HL-60 (cell line): Measurements from ENCODE around the gene RASAL2.

Experiments used
- DNase-seq, 2 experiments: peaks; one replicate each; pipeline ENCODE4 v3.0.0-alpha.2; 2010 to 2020; ENCODE audit warnings: low read depth in 1 of 2, low spot score in 1 of 2
- H3K27ac ChIP-seq: fragments of 250-450 bp; sonication (Bioruptor Pico); replicated peaks from 2 replicates; pipeline ENCODE4 v1.5.1; 2020; ENCODE audit warnings: mild to moderate bottlenecking, moderate library complexity
- H3K27me3 ChIP-seq: fragments of 250-450 bp; sonication (Bioruptor Pico); 2 replicates; pipeline ENCODE4 v1.5.1; 2021; ENCODE audit warnings: mild to moderate bottlenecking, moderate library complexity; ENCODE audit not compliant: insufficient read depth, poor library complexity, severe bottlenecking
- H3K4me3 ChIP-seq: replicated peaks from 2 replicates; pipeline ENCODE4 v1.5.1; 2011; ENCODE audit warnings: mild to moderate bottlenecking, control low read depth, low read length; ENCODE audit not compliant: insufficient read depth
- CTCF ChIP-seq: IDR thresholded peaks from one replicate; pipeline ENCODE4 v1.5.1; 2011; ENCODE audit warnings: low read length, control low read depth, inconsistent platforms; ENCODE audit not compliant: insufficient read depth
- GABPA ChIP-seq: IDR thresholded peaks from 2 replicates; pipeline ENCODE4 v1.6.1; 2012; ENCODE audit warnings: low read depth
- POLR2AphosphoS5 ChIP-seq: IDR thresholded peaks from 2 replicates; pipeline ENCODE4 v1.6.1; 2012; ENCODE audit warnings: low read depth
- SPI1 ChIP-seq: IDR thresholded peaks from 2 replicates; pipeline ENCODE4 v1.6.1; 2012; ENCODE audit warnings: low read depth, mild to moderate bottlenecking, borderline replicate concordance
- TF ChIP-seq, protein P1 (sequence below): IDR thresholded peaks from 2 replicates; pipeline ENCODE4 v1.6.1; 2012; ENCODE audit warnings: low read depth; ENCODE audit not compliant: insufficient replicate concordance

Gene RASAL2

GRCh38 chr1:178477841-178478240 is 383.9 kb downstream of the RASAL2 start:
- TF ChIP-seq, protein P1, sequence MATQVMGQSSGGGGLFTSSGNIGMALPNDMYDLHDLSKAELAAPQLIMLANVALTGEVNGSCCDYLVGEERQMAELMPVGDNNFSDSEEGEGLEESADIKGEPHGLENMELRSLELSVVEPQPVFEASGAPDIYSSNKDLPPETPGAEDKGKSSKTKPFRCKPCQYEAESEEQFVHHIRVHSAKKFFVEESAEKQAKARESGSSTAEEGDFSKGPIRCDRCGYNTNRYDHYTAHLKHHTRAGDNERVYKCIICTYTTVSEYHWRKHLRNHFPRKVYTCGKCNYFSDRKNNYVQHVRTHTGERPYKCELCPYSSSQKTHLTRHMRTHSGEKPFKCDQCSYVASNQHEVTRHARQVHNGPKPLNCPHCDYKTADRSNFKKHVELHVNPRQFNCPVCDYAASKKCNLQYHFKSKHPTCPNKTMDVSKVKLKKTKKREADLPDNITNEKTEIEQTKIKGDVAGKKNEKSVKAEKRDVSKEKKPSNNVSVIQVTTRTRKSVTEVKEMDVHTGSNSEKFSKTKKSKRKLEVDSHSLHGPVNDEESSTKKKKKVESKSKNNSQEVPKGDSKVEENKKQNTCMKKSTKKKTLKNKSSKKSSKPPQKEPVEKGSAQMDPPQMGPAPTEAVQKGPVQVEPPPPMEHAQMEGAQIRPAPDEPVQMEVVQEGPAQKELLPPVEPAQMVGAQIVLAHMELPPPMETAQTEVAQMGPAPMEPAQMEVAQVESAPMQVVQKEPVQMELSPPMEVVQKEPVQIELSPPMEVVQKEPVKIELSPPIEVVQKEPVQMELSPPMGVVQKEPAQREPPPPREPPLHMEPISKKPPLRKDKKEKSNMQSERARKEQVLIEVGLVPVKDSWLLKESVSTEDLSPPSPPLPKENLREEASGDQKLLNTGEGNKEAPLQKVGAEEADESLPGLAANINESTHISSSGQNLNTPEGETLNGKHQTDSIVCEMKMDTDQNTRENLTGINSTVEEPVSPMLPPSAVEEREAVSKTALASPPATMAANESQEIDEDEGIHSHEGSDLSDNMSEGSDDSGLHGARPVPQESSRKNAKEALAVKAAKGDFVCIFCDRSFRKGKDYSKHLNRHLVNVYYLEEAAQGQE: no peak
- TF ChIP-seq POLR2AphosphoS5 (no peak), CTCF (no peak), SPI1 (no peak), GABPA (no peak)
- Histone ChIP-seq H3K27ac (no peak overlapping the region), H3K27me3 (no peaks in the 10 kb centered on the region), H3K4me3 (no peak overlapping the region)
- DNase-seq: no peak

GRCh38 chr1:178483251-178483957 is 389.5 kb downstream of the RASAL2 start:
- no peak overlapping the region for H3K27ac ChIP-seq
- H3K4me3 ChIP-seq: no peak overlapping the region
- DNase-seq: no peak
- TF ChIP-seq GABPA: no peak
- TF ChIP-seq CTCF: no peak
- TF ChIP-seq, protein P1: no peak
- no peak for TF ChIP-seq SPI1
- TF ChIP-seq POLR2AphosphoS5: no peak
- no peaks in the 10 kb centered on the region for H3K27me3 ChIP-seq

GRCh38 chr1:178484698-178485225 is 390.9 kb downstream of the RASAL2 start:
- H3K4me3 ChIP-seq: no peak overlapping the region
- no peak for TF ChIP-seq POLR2AphosphoS5
- TF ChIP-seq SPI1: no peak
- no peak for DNase-seq
- H3K27ac ChIP-seq: no peak overlapping the region
- H3K27me3 ChIP-seq: no peaks in the 10 kb centered on the region

- Histone ChIP-seq H3K27me3 (no peaks in the 10 kb centered on the region), H3K4me3 (no peak overlapping the region), H3K27ac (no peak overlapping the region)
- DNase-seq: peak in 1 of 2 experiments; percentile 14
- TF ChIP-seq CTCF (no peak), GABPA (no peak)
- TF ChIP-seq, protein P1: no peak
Measured at GRCh38 chr1:178485541-178485981, 391.7 kb downstream of the RASAL2 start.
